Ammon's horn (tissue), 1 donor: ENCODE measurements around the gene PWP2.
"Not testable (repeated sequence)": the region's sequence is repeated elsewhere in the genome, so short reads cannot be mapped to it uniquely, and the experiment has no call there.

Experiments
- DNase-seq: peaks from one replicate; pipeline ENCODE4 v3.0.0-alpha.2; 2016; ENCODE audit warnings: low spot score

The PWP2 gene

GRCh38 chr21:44107026-44107501, at the start of gene PWP2:
Gene PWP2 (plus strand): TSS chr21:44107399. CDS start chr21:44107417, 18 bp downstream.
- not testable (repeated sequence) for DNase-seq

GRCh38 chr21:44057960-44058651, 49.1 kb upstream of the PWP2 start:
- no peak for DNase-seq

- DNase-seq, result no peak
These were observed 48.6 kb upstream of the PWP2 start for GRCh38 chr21:44058652-44058964.

- no peak for DNase-seq
These were observed 48.2 kb upstream of the PWP2 start for GRCh38 chr21:44058981-44059380.

GRCh38 chr21:44059710-44060109, 47.5 kb upstream of the PWP2 start:
- no peak for DNase-seq

- no peak for DNase-seq
These were observed 44.8 kb upstream of the PWP2 start for GRCh38 chr21:44062380-44062779.

- no peak for DNase-seq
These were observed 43.9 kb upstream of the PWP2 start for GRCh38 chr21:44063151-44063912.

- DNase-seq, result no peak
These were observed 42.3 kb upstream of the PWP2 start for GRCh38 chr21:44064852-44065403.

GRCh38 chr21:44065428-44065827, 41.8 kb upstream of the PWP2 start:
- no peak for DNase-seq

- DNase-seq, result no peak
These were observed 41.1 kb upstream of the PWP2 start for GRCh38 chr21:44066116-44066515.

- no peak for DNase-seq
These were observed 40.0 kb upstream of the PWP2 start for GRCh38 chr21:44067011-44067839.

- DNase-seq, result no peak
These were observed 36.8 kb upstream of the PWP2 start for GRCh38 chr21:44070391-44070790.

- DNase-seq, result no peak
These were observed 35.7 kb upstream of the PWP2 start for GRCh38 chr21:44071359-44072104.

- DNase-seq, result no peak
These were observed 35.1 kb upstream of the PWP2 start for GRCh38 chr21:44072111-44072510.

- no peak for DNase-seq
These were observed 32.8 kb upstream of the PWP2 start for GRCh38 chr21:44074315-44074958.

- DNase-seq, result no peak
These were observed 30.9 kb upstream of the PWP2 start for GRCh38 chr21:44076316-44076715.

- no peak for DNase-seq
These were observed 28.7 kb upstream of the PWP2 start for GRCh38 chr21:44078411-44078981.

GRCh38 chr21:44079446-44079845, 27.8 kb upstream of the PWP2 start:
- no peak for DNase-seq

- no peak for DNase-seq
These were observed 27.4 kb upstream of the PWP2 start for GRCh38 chr21:44079846-44080245.

- no peak for DNase-seq
These were observed 24.4 kb upstream of the PWP2 start for GRCh38 chr21:44082648-44083440.
